Measurements from ENCODE around the gene TTC7B.

Gene TTC7B

GRCh38 chr14:90804292-90805083 is 11.7 kb downstream of the TTC7B start:
- TF ChIP-seq CTCF (IDR thresholded peaks at IDR 0.05): no peak
- Histone ChIP-seq H3K79me2 (peaks cover 49% of the 10 kb centered on the region), H3K27me3 (ENCODE audit: control insufficient read depth, insufficient read depth, low read length) (no peaks in the 10 kb centered on the region), H3K36me3 (ENCODE audit: control insufficient read depth, insufficient read depth, low read length) (no peaks in the 10 kb centered on the region), H3K9ac (no peak overlapping the region), H3K4me1 (peaks cover 9% of the 10 kb centered on the region), H3K4me2 (ENCODE audit: low read length) (no peak overlapping the region), H3K4me3 (ENCODE audit: low read depth, low read length) (no peak overlapping the region), H2AFZ (no peak overlapping the region), H3K27ac (no peak overlapping the region), H3K9me3 (ENCODE audit: control insufficient read depth, low read length) (no peaks in the 10 kb centered on the region)

DNA sequence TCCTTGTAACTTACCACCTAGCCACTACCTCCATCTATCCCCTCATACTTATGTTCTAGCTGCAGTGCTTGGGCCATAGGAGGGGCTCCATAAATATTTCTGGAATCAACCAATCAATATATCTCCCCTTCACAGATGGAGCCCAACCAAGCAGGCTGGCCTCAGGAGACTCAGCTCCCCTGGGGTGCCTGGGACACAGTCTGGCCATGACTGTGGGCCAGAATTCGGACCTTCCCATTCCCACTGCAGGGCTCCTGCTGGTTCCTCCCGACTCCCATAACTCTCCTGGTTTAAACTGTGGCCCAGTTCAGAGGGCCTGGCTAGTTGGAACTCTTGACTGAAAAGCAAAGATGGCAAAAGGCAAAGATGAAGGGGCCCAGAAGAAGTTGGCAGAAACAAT is 13.0 kb downstream of the TTC7B start:
- no peak overlapping the region for H3K9ac ChIP-seq
- H3K9me3 ChIP-seq (ENCODE audit: control insufficient read depth, low read length): no peaks in the 10 kb centered on the region
- H3K27ac ChIP-seq: no peak overlapping the region
- H3K4me3 ChIP-seq (ENCODE audit: low read depth, low read length): no peak overlapping the region
- peaks cover 5% of the 10 kb centered on the region for H3K4me1 ChIP-seq
- no peak overlapping the region for H2AFZ ChIP-seq
- H3K4me2 ChIP-seq (ENCODE audit: low read length): no peak overlapping the region
- no peak for TF ChIP-seq CTCF (IDR thresholded peaks at IDR 0.05)
- no peaks in the 10 kb centered on the region for H3K27me3 ChIP-seq (ENCODE audit: control insufficient read depth, insufficient read depth, low read length)
- no peaks in the 10 kb centered on the region for H3K36me3 ChIP-seq (ENCODE audit: control insufficient read depth, insufficient read depth, low read length)
- peaks cover 43% of the 10 kb centered on the region for H3K79me2 ChIP-seq

- Histone ChIP-seq H3K4me2 (ENCODE audit: low read length) (no peak overlapping the region), H3K9ac (no peak overlapping the region), H3K4me3 (ENCODE audit: low read depth, low read length) (no peak overlapping the region), H3K9me3 (ENCODE audit: control insufficient read depth, low read length) (no peaks in the 10 kb centered on the region), H3K4me1 (peaks cover 5% of the 10 kb centered on the region), H3K27ac (no peak overlapping the region), H3K79me2 (peaks cover 37% of the 10 kb centered on the region), H3K27me3 (ENCODE audit: control insufficient read depth, insufficient read depth, low read length) (no peaks in the 10 kb centered on the region), H3K36me3 (ENCODE audit: control insufficient read depth, insufficient read depth, low read length) (no peaks in the 10 kb centered on the region), H2AFZ (no peak overlapping the region)
- TF ChIP-seq CTCF (IDR thresholded peaks at IDR 0.05): no peak
These were observed 16.8 kb downstream of the TTC7B start for GRCh38 chr14:90799420-90799819.

GRCh38 chr14:90797919-90798318 is 18.3 kb downstream of the TTC7B start:
- no peak for TF ChIP-seq CTCF (IDR thresholded peaks at IDR 0.05)
- Histone ChIP-seq H3K4me2 (ENCODE audit: low read length) (no peak overlapping the region), H3K9ac (no peak overlapping the region), H2AFZ (no peak overlapping the region), H3K27ac (no peak overlapping the region), H3K36me3 (ENCODE audit: control insufficient read depth, insufficient read depth, low read length) (no peaks in the 10 kb centered on the region), H3K4me3 (ENCODE audit: low read depth, low read length) (no peak overlapping the region), H3K9me3 (ENCODE audit: control insufficient read depth, low read length) (no peaks in the 10 kb centered on the region), H3K27me3 (ENCODE audit: control insufficient read depth, insufficient read depth, low read length) (no peaks in the 10 kb centered on the region), H3K4me1 (peaks cover 5% of the 10 kb centered on the region), H3K79me2 (peaks cover 28% of the 10 kb centered on the region)

GRCh38 chr14:90797451-90797850 is 18.8 kb downstream of the TTC7B start:
- Histone ChIP-seq H3K79me2 (peaks cover 27% of the 10 kb centered on the region), H2AFZ (no peak overlapping the region)

More at GRCh38 chr14:90797451-90797850, 18.8 kb downstream of the TTC7B start:
- Histone ChIP-seq H3K9me3 (ENCODE audit: control insufficient read depth, low read length) (no peaks in the 10 kb centered on the region), H3K4me2 (ENCODE audit: low read length) (no peak overlapping the region), H3K27ac (no peak overlapping the region), H3K9ac (no peak overlapping the region), H3K4me3 (ENCODE audit: low read depth, low read length) (no peak overlapping the region), H3K4me1 (peaks cover 5% of the 10 kb centered on the region), H3K36me3 (ENCODE audit: control insufficient read depth, insufficient read depth, low read length) (no peaks in the 10 kb centered on the region), H3K27me3 (ENCODE audit: control insufficient read depth, insufficient read depth, low read length) (no peaks in the 10 kb centered on the region)
- no peak for TF ChIP-seq CTCF (IDR thresholded peaks at IDR 0.05)

Measured in parathyroid adenoma (tissue), 2 donors.